Activated T-helper 1 cell treated with anti-CD3 and anti-CD28 coated beads, Interleukin-12 subunit alpha, Interleukin-12 subunit beta, Interleukin-2, Interleukin-4 antibody, amounts not matched to agents 30 ng/mL and 10 ng/mL and 1 ng/mL, durations not matched to agents 14 hours and 24 hours and 36 hours (primary cell): ENCODE results near the gene CGREF1. TPM values are rescaled to one million over a fixed set of nuclear protein-coding genes. Genes with fewer than 3 reads are reported as not detected.

Experiments
- DNase-seq: peaks from one replicate; pipeline ENCODE4 v3.0.0; 2021; ENCODE audit warnings: low spot score
- H3K27ac Mint-ChIP-seq: one replicate; pipeline ENCODE4 v1.8.0; 2021; ENCODE audit warnings: mild to moderate bottlenecking, mixed read lengths
- H3K27me3 Mint-ChIP-seq: one replicate; pipeline ENCODE4 v1.8.0; 2022; ENCODE audit warnings: mild to moderate bottlenecking, moderate library complexity, mixed read lengths; ENCODE audit not compliant: insufficient read depth
- H3K36me3 Mint-ChIP-seq: one replicate; pipeline ENCODE4 v1.8.0; 2021; ENCODE audit warnings: low read depth, mixed read lengths
- H3K4me1 Mint-ChIP-seq: one replicate; pipeline ENCODE4 v1.8.0; 2021; ENCODE audit warnings: low read depth, mixed read lengths
- H3K4me3 Mint-ChIP-seq: one replicate; pipeline ENCODE4 v1.8.0; 2021; ENCODE audit warnings: mild to moderate bottlenecking, moderate library complexity, mixed read lengths
- H3K9me3 Mint-ChIP-seq: one replicate; pipeline ENCODE4 v1.8.0; 2021; ENCODE audit warnings: mixed read lengths
- intact Hi-C: fragments of 100-400 bp; cut with micrococcal nuclease; formaldehyde crosslinking; loops from one replicate; pipeline ENCODE4 v1.15.1; 2024
- total RNA-seq: library from RNA; stranded (reverse); gene quantifications from 2 replicates; pipeline ENCODE4 v1.2.3, GENCODE V29; 2022

The CGREF1 gene
- 12.9 and 18.0 TPM in 2 replicates for total RNA-seq

- Mint-ChIP-seq H3K27ac (peak within 1 kb of the TSS; percentile 31), H3K4me3 (peak within 1 kb of the TSS; percentile 81), H3K27me3 (peaks cover 42% of the 10 kb centered on the region), H3K4me1 (peaks cover 18% of the 10 kb centered on the region), H3K9me3 (no peaks in the 10 kb centered on the region), H3K36me3 (no peaks in the 10 kb centered on the region)
- intact Hi-C loops: loop anchor here (1.0 kb wide), 1 partner anchor 16 kb away; the partner anchor contains the start of gene PREB
- no peak for DNase-seq
Measured at GRCh38 chr2:27118525-27119329, at the start of gene CGREF1. TSS of gene CGREF1 (minus strand) at chr2:27119128. CDS start at chr2:27104366, 14,762 bp downstream.

GRCh38 chr2:27164960-27165763, 46.2 kb upstream of the CGREF1 start:
- DNase-seq: no peak

GRCh38 chr2:27162151-27163121, 43.5 kb upstream of the CGREF1 start:
- intact Hi-C loops: no loop called here
- no peaks in the 10 kb centered on the region for H3K4me1 Mint-ChIP-seq

More at GRCh38 chr2:27164960-27165763, 46.2 kb upstream of the CGREF1 start:
- Mint-ChIP-seq H3K4me1 (no peaks in the 10 kb centered on the region), H3K27ac (no peak overlapping the region), H3K27me3 (peaks cover 17% of the 10 kb centered on the region), H3K4me3 (no peak overlapping the region), H3K9me3 (no peaks in the 10 kb centered on the region), H3K36me3 (no peaks in the 10 kb centered on the region)
- intact Hi-C loops: loop anchor here (5.0 kb wide), 2 partner anchors 117 to 137 kb away; partner anchors contain the start of gene TRIM54

GRCh38 chr2:27160191-27160590, 41.3 kb upstream of the CGREF1 start:
- peaks cover 4% of the 10 kb centered on the region for H3K27me3 Mint-ChIP-seq
- H3K36me3 Mint-ChIP-seq: no peaks in the 10 kb centered on the region
- H3K9me3 Mint-ChIP-seq: no peaks in the 10 kb centered on the region
- no peaks in the 10 kb centered on the region for H3K4me1 Mint-ChIP-seq
- intact Hi-C loops: no loop called here
- DNase-seq: no peak
- no peak overlapping the region for H3K4me3 Mint-ChIP-seq
- no peak overlapping the region for H3K27ac Mint-ChIP-seq

More at GRCh38 chr2:27162151-27163121, 43.5 kb upstream of the CGREF1 start:
- Mint-ChIP-seq H3K4me3 (no peak overlapping the region), H3K36me3 (no peaks in the 10 kb centered on the region), H3K27ac (no peak overlapping the region), H3K9me3 (no peaks in the 10 kb centered on the region), H3K27me3 (peaks cover 9% of the 10 kb centered on the region)
- DNase-seq: no peak

- DNase-seq: no peak
- Mint-ChIP-seq H3K4me1 (no peaks in the 10 kb centered on the region), H3K27ac (no peak overlapping the region), H3K9me3 (no peaks in the 10 kb centered on the region), H3K36me3 (no peaks in the 10 kb centered on the region), H3K4me3 (no peak overlapping the region), H3K27me3 (peaks cover 4% of the 10 kb centered on the region)
- intact Hi-C loops: no loop called here
Measured at GRCh38 chr2:27159271-27159670, 40.3 kb upstream of the CGREF1 start.

- Mint-ChIP-seq H3K4me3 (no peak overlapping the region), H3K9me3 (no peaks in the 10 kb centered on the region), H3K27ac (no peak overlapping the region), H3K4me1 (no peaks in the 10 kb centered on the region), H3K36me3 (no peaks in the 10 kb centered on the region), H3K27me3 (peaks cover 4% of the 10 kb centered on the region)
- no peak for DNase-seq
- intact Hi-C loops: no loop called here
Measured at GRCh38 chr2:27158468-27158867, 39.5 kb upstream of the CGREF1 start.

- no peak for DNase-seq
- Mint-ChIP-seq H3K4me3 (no peak overlapping the region), H3K4me1 (no peaks in the 10 kb centered on the region), H3K27ac (no peak overlapping the region), H3K27me3 (peaks cover 9% of the 10 kb centered on the region), H3K9me3 (no peaks in the 10 kb centered on the region), H3K36me3 (no peaks in the 10 kb centered on the region)
- intact Hi-C loops: no loop called here
Measured at GRCh38 chr2:27155069-27155520, 36.2 kb upstream of the CGREF1 start.

- Mint-ChIP-seq H3K9me3 (no peaks in the 10 kb centered on the region), H3K4me3 (no peak overlapping the region), H3K27me3 (peaks cover 9% of the 10 kb centered on the region), H3K4me1 (no peaks in the 10 kb centered on the region), H3K27ac (no peak overlapping the region), H3K36me3 (no peaks in the 10 kb centered on the region)
- no peak for DNase-seq
- intact Hi-C loops: no loop called here
Measured at GRCh38 chr2:27154488-27154887, 35.6 kb upstream of the CGREF1 start.

GRCh38 chr2:27152796-27153464, 34.0 kb upstream of the CGREF1 start:
- no peak for DNase-seq
- intact Hi-C loops: no loop called here
- no peaks in the 10 kb centered on the region for H3K36me3 Mint-ChIP-seq
- H3K4me3 Mint-ChIP-seq: no peak overlapping the region
- no peak overlapping the region for H3K27ac Mint-ChIP-seq
- H3K27me3 Mint-ChIP-seq: peaks cover 7% of the 10 kb centered on the region
- H3K4me1 Mint-ChIP-seq: no peaks in the 10 kb centered on the region
- H3K9me3 Mint-ChIP-seq: no peaks in the 10 kb centered on the region

GRCh38 chr2:27152102-27152795, 33.3 kb upstream of the CGREF1 start:
- Mint-ChIP-seq H3K27me3 (peaks cover 5% of the 10 kb centered on the region), H3K4me3 (no peak overlapping the region), H3K4me1 (no peaks in the 10 kb centered on the region), H3K27ac (no peak overlapping the region), H3K36me3 (no peaks in the 10 kb centered on the region), H3K9me3 (no peaks in the 10 kb centered on the region)
- DNase-seq: no peak
- intact Hi-C loops: no loop called here

GRCh38 chr2:27150639-27151230, 31.8 kb upstream of the CGREF1 start:
- intact Hi-C loops: no loop called here
- Mint-ChIP-seq H3K4me3 (no peak overlapping the region), H3K27ac (no peak overlapping the region), H3K27me3 (peaks cover 5% of the 10 kb centered on the region), H3K36me3 (no peaks in the 10 kb centered on the region), H3K4me1 (no peaks in the 10 kb centered on the region), H3K9me3 (no peaks in the 10 kb centered on the region)
- DNase-seq: no peak
